PC-3 (cell line): ENCODE measurements around the gene CPE.

Experiments used
- CTCF ChIP-seq: fragments of 300-600 bp; sonication (generic); conservative IDR thresholded peaks from 2 replicates; pipeline ENCODE4 v1.5.1; 2017; ENCODE audit warnings: antibody characterized with exemption, low read depth, mild to moderate bottlenecking, low read length
- EZH2 ChIP-seq: fragments of 300-600 bp; sonication (generic); IDR thresholded peaks from one replicate; pipeline ENCODE4 v1.6.1; 2017; ENCODE audit warnings: antibody characterized with exemption, mild to moderate bottlenecking, low read length; ENCODE audit not compliant: unreplicated experiment
- EZH2phosphoT487 ChIP-seq: fragments of 300-600 bp; sonication (generic); IDR thresholded peaks from 2 replicates; pipeline ENCODE4 v1.6.1; 2018; ENCODE audit warnings: mild to moderate bottlenecking, antibody characterized with exemption, low read length, borderline replicate concordance

DNA sequence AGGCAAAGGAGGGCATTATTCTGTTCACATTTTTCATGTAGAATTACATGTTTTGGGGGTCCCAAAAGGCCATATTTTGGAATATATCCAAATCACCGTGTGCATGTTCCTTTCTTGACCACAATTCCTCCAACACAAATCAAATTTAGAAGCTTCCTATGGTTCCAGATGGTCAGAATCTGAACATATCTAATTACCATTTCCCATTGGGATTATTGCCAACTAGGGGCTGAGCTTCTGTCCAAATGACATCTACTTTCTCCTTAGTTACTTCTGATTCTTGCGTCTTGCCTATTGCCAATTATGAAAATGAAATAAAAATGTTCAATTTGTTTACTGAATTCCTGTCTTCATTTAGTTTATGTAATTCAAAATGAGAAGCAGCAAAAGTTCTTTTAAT is 163.7 kb downstream of the CPE start:
- TF ChIP-seq EZH2 (no peak), CTCF (no peak), EZH2phosphoT487 (no peak)
